H1 (cell line): ENCODE data around the gene KAT5. TPM values are rescaled to one million over a fixed set of nuclear protein-coding genes. Genes with fewer than 3 reads are reported as not detected.

Experiments used
- CTCF ChIA-PET: fragments of 300-600 bp; sonication (Branson Sonifier 250); formaldehyde crosslinking; loops from one replicate; lab custom pipeline; 2021; ENCODE audit not compliant: partially characterized antibody; lab: Charles Lee
- POLR2A ChIA-PET: fragments of 300-600 bp; sonication (Branson Sonifier 250); formaldehyde crosslinking; loops from one replicate; lab custom pipeline; 2021; ENCODE audit warnings: inconsistent platforms; ENCODE audit not compliant: partially characterized antibody; lab: Charles Lee
- DNase-seq, 2 experiments: peaks; one replicate each; pipeline versions ENCODE4 v3.0.0 to v3.0.0-alpha.2; 2010 to 2022; ENCODE audit warnings: low spot score in 2 of 2, low read depth in 1 of 2, mixed read lengths in 1 of 2
- FAIRE-seq: peaks from 2 replicates; lab custom pipeline; 2011; peaks lifted over from hg19 to GRCh38; lab: Jason Lieb, UNC
- H2AFZ ChIP-seq: 2 replicates; pipeline ENCODE4 v1.8.1; 2012; ENCODE audit warnings: low read length, inconsistent platforms
- H2AK5ac ChIP-seq: 2 replicates; pipeline ENCODE4 v1.6.1; 2013; ENCODE audit warnings: low read depth, low read length
- H2BK120ac ChIP-seq: replicated peaks from 2 replicates; pipeline ENCODE3; 2013; ENCODE audit warnings: low read depth, low read length, inconsistent platforms
- H2BK12ac ChIP-seq: 2 replicates; pipeline ENCODE4 v1.6.1; 2013; ENCODE audit warnings: low read depth, low read length
- H2BK15ac ChIP-seq: 2 replicates; pipeline ENCODE4 v1.6.1; 2013; ENCODE audit warnings: low read length
- H2BK20ac ChIP-seq: 2 replicates; pipeline ENCODE4 v1.6.1; 2013; ENCODE audit warnings: low read length
- H2BK5ac ChIP-seq: 2 replicates; pipeline ENCODE4 v1.6.1; 2013; ENCODE audit warnings: low read depth, low read length
- H3K14ac ChIP-seq: 2 replicates; pipeline ENCODE4 v1.6.1; 2013; ENCODE audit warnings: inconsistent platforms; ENCODE audit not compliant: insufficient read length
- H3K18ac ChIP-seq: 2 replicates; pipeline ENCODE4 v1.6.1; 2013; ENCODE audit warnings: low read length; ENCODE audit errors: extremely low read depth
- H3K23ac ChIP-seq: 2 replicates; pipeline ENCODE4 v1.6.1; 2013; ENCODE audit warnings: inconsistent platforms; ENCODE audit not compliant: insufficient read length
- H3K23me2 ChIP-seq: 2 replicates; pipeline ENCODE4 v1.6.1; 2013; ENCODE audit warnings: low read depth, low read length
- H3K27ac ChIP-seq: 2 replicates; pipeline ENCODE4 v1.6.1; 2011; ENCODE audit warnings: low read depth, low read length, inconsistent platforms
- H3K27me3 ChIP-seq, 4 experiments: replicated peaks in 1 of 4; 1 replicate in 1 of 4; 2 replicates in 3 of 4; pipeline versions ENCODE4 v1.6.1 to v1.8.1; 2011 to 2013; ENCODE audit warnings: low read length in 3 of 4, mild to moderate bottlenecking in 3 of 4, inconsistent platforms in 2 of 4, mixed read lengths in 2 of 4, moderate library complexity in 1 of 4; ENCODE audit not compliant: control insufficient read depth in 3 of 4, insufficient read depth in 3 of 4; ENCODE audit errors: extremely low read depth in 1 of 4
- H3K36me3 ChIP-seq, 4 experiments: 2 replicates each; pipeline versions ENCODE4 v1.6.1 to v1.8.1; 2011 to 2013; ENCODE audit warnings: mild to moderate bottlenecking in 4 of 4, low read length in 3 of 4, moderate library complexity in 2 of 4, control low read depth in 1 of 4, inconsistent platforms in 1 of 4; ENCODE audit not compliant: insufficient read depth in 4 of 4, control insufficient read depth in 2 of 4
- H3K4ac ChIP-seq: replicated peaks from 2 replicates; pipeline ENCODE3; 2013; ENCODE audit warnings: low read length, low read depth, mixed read lengths, inconsistent platforms; ENCODE audit not compliant: insufficient read length
- H3K4me1 ChIP-seq, 4 experiments: replicated peaks in 1 of 4; 1 replicate in 1 of 4; 2 replicates in 3 of 4; pipeline versions ENCODE4 v1.6.1 to v1.8.1; 2011 to 2013; ENCODE audit warnings: low read length in 3 of 4, inconsistent platforms in 2 of 4, mixed read lengths in 1 of 4; ENCODE audit not compliant: insufficient read depth in 4 of 4, control insufficient read depth in 3 of 4
- H3K4me2 ChIP-seq, 2 experiments: 2 replicates each; pipeline versions ENCODE4 v1.6.1 to v1.8.1; 2011 to 2013; ENCODE audit warnings: low read depth in 2 of 2, low read length in 2 of 2, control low read depth in 1 of 2, inconsistent platforms in 1 of 2, mild to moderate bottlenecking in 1 of 2; ENCODE audit not compliant: insufficient read depth in 1 of 2
- H3K4me3 ChIP-seq, 4 experiments: fragments of 200-600, 300-600 bp in 1 of 4; sonication (generic), shearing (Covaris generic), sonication (Bioruptor Twin) in 1 of 4; 2 replicates each; pipeline versions ENCODE4 v1.5.1 to v1.8.1; 2011 to 2016; ENCODE audit warnings: low read length in 4 of 4, low read depth in 3 of 4, control low read depth in 2 of 4, inconsistent platforms in 2 of 4, mild to moderate bottlenecking in 2 of 4, mixed read lengths in 1 of 4, moderate library complexity in 1 of 4; ENCODE audit not compliant: insufficient read depth in 2 of 4; ENCODE audit errors: extremely low read depth in 1 of 4
- H3K56ac ChIP-seq: replicated peaks from 2 replicates; pipeline ENCODE3; 2013; ENCODE audit warnings: low read depth, mild to moderate bottlenecking, mixed read lengths, low read length, inconsistent platforms; ENCODE audit not compliant: insufficient read length
- H3K79me1 ChIP-seq: 2 replicates; pipeline ENCODE4 v1.6.1; 2013; ENCODE audit warnings: low read depth, low read length, control low read depth
- H3K79me2 ChIP-seq, 2 experiments: 2 replicates each; pipeline versions ENCODE4 v1.6.1 to v1.8.1; 2012 to 2013; ENCODE audit warnings: low read length in 2 of 2, mild to moderate bottlenecking in 2 of 2, inconsistent platforms in 1 of 2; ENCODE audit not compliant: insufficient read depth in 2 of 2, control insufficient read depth in 1 of 2
- H3K9ac ChIP-seq, 4 experiments: replicated peaks in 1 of 4; 1 replicate in 1 of 4; 2 replicates in 3 of 4; pipeline versions ENCODE4 v1.6.1 to v1.8.1; 2011 to 2013; ENCODE audit warnings: low read depth in 3 of 4, low read length in 3 of 4, control low read depth in 2 of 4, mild to moderate bottlenecking in 2 of 4, moderate library complexity in 2 of 4, inconsistent platforms in 1 of 4; ENCODE audit errors: extremely low read depth in 1 of 4
- H3K9me3 ChIP-seq, 2 experiments: 2 replicates each; pipeline versions ENCODE4 v1.6.1 to v1.8.1; 2012 to 2013; ENCODE audit warnings: mild to moderate bottlenecking in 2 of 2, moderate library complexity in 2 of 2, control low read depth in 1 of 2, inconsistent platforms in 1 of 2, low read depth in 1 of 2, low read length in 1 of 2, mixed read lengths in 1 of 2; ENCODE audit not compliant: insufficient read depth in 2 of 2
- H4K20me1 ChIP-seq, 2 experiments: replicated peaks in 1 of 2; 2 replicates each; pipeline versions ENCODE3 to v1.8.1; 2011 to 2013; ENCODE audit warnings: inconsistent platforms in 2 of 2, low read length in 2 of 2, mild to moderate bottlenecking in 1 of 2; ENCODE audit not compliant: insufficient read depth in 2 of 2, control insufficient read depth in 1 of 2
- H4K5ac ChIP-seq: 2 replicates; pipeline ENCODE4 v1.6.1; 2013; ENCODE audit warnings: low read length, low read depth, mixed read lengths, inconsistent platforms; ENCODE audit not compliant: insufficient read length
- H4K8ac ChIP-seq: 2 replicates; pipeline ENCODE4 v1.8.0; 2013; ENCODE audit warnings: mild to moderate bottlenecking, moderate library complexity, low read length, inconsistent platforms; ENCODE audit not compliant: insufficient read depth; ENCODE audit errors: extremely low read depth
- H4K91ac ChIP-seq: replicated peaks from 2 replicates; pipeline ENCODE3; 2013; ENCODE audit warnings: low read length, mixed read lengths, inconsistent platforms; ENCODE audit not compliant: insufficient read length
- EGR1 ChIP-seq: IDR thresholded peaks from 2 replicates; pipeline ENCODE4 v1.6.1; 2011; ENCODE audit warnings: low read depth, low read length, borderline replicate concordance
- JUND ChIP-seq: IDR thresholded peaks from 2 replicates; pipeline ENCODE4 v1.6.1; 2011; ENCODE audit warnings: mild to moderate bottlenecking, improper control_type of control experiment, low read length
- WGBS, 2 experiments: shearing (Covaris generic) in 1 of 2; methylation state at CpG; one replicate each; pipeline versions ENCODE4 v1.1.6 to v1.1.7; 2013 to 2015; ENCODE audit warnings: low lambda C conversion rate in 2 of 2, mixed read lengths in 2 of 2, inconsistent platforms in 1 of 2, low coverage in 1 of 2, missing lambda C conversion rate in 1 of 2; ENCODE audit not compliant: insufficient replicate concordance in 2 of 2, insufficient coverage in 1 of 2, insufficient read length in 1 of 2; ENCODE audit errors: extremely low coverage in 1 of 2, missing lambda C conversion rate in 1 of 2; 5-methylcytosine and 5-hydroxymethylcytosine counted together
- polyA plus RNA-seq, 7 experiments: library from polyadenylated mRNA; depleted of rRNA in 3 of 7; stranded (reverse) in 5 of 7; unstranded in 2 of 7; fragments of >200 nt in 5 of 7; fragments of 200-250 nt in 2 of 7; gene quantifications; 1 replicate in 5 of 7; 2 replicates in 1 of 7; 4 replicates in 1 of 7; pipeline versions ENCODE4 v1.2.1 to v1.2.3, GENCODE V29; 2011 to 2013; ENCODE audit warnings: missing spikeins in 2 of 7, mixed read lengths in 2 of 7
- total RNA-seq: library from RNA; stranded (reverse); fragmentation: NEBNext Ultra II Directional; extraction: Animal tissue kit (Norgen Biotek cat#: 25700); gene quantifications from 2 replicates; pipeline ENCODE4 v1.2.1, GENCODE V29; 2021
- TF ChIP-seq, protein P1 (sequence below): IDR thresholded peaks from 2 replicates; pipeline ENCODE4 v1.6.1; 2011; ENCODE audit warnings: low read length, improper control_type of control experiment

The KAT5 gene
- total and polyA plus RNA-seq, 2 of the 8 experiments (the other 6 are each of a cell fraction or from before 2014, with no cell fraction given) = 26.7 to 37.4 TPM

DNA sequence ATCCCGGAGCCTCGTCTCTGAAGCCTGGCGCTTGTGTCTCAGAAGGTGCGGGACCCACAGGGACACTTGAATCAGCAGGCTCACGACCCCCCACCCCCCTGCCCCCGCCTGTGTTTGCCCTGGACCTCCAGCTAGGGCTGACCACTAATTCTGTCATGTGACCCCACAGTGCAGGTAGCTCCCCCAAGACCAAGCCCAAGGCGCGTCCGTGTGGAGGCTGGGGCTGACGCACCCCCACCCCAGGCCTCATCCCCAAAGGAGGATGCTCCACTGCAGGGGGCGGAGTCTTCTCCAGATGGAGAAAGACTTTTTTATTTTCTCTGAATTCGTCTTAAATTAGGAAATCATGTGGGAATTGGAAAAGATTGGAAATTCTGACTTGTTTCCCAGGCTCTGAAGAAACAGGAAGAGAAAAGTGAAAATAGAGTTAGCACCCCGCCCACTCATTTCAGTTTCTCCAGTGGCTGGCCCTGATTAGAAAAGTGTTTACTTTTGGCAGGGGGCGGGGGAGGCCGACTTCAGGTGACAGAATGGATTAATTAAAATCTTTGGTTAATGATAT is 48.3 kb upstream of the KAT5 start:
- peak overlapping the region in 3 of 4 experiments; percentile 52 to 72 (median 62); a peak in 4 of 7 replicates for H3K9ac ChIP-seq
- no peak overlapping the region for H4K91ac ChIP-seq
- H3K27ac ChIP-seq = peak overlapping the region; percentile 71
- ChIA-PET CTCF (interaction anchor here (0.8 to 2.7 kb wide), 9 partner anchors 10 to 345 kb away, joined by 3 to 10 read pairs (median 3); partner anchors contain the start of gene FIBP), POLR2A (interaction anchor here (0.6 to 8.9 kb wide), 13 partner anchors 10 to 435 kb away, joined by 3 to 58 read pairs (median 4); partner anchors contain the start of genes KAT5 and MUS81)
- no peaks in the 10 kb centered on the region for H4K20me1 ChIP-seq
- H2BK20ac ChIP-seq = no peak overlapping the region
- peaks cover 6 to 18% (median 14%) of the 10 kb centered on the region in 4 experiments; a peak in 7 of 8 replicates for H3K36me3 ChIP-seq
- H2AFZ ChIP-seq = peak overlapping the region; percentile 70
- no peak overlapping the region for H3K56ac ChIP-seq
- H4K5ac ChIP-seq = peak overlapping the region; percentile 8
- no peak overlapping the region for H2BK15ac ChIP-seq
- peaks cover 11% of the 10 kb centered on the region; the same call in 1 of the 2 replicates for H3K23me2 ChIP-seq
- H2BK12ac ChIP-seq = no peak overlapping the region
- H2BK120ac ChIP-seq = no peak overlapping the region
- peaks cover 0 to 5% (median 2%) of the 10 kb centered on the region in 4 experiments; a peak in 4 of 7 replicates for H3K4me1 ChIP-seq
- H3K4me3 ChIP-seq = peak overlapping the region; percentile 81 to 86 (median 84)
- H3K23ac ChIP-seq = no peak overlapping the region
- H3K4me2 ChIP-seq = peak overlapping the region; percentile 68 to 88
- H4K8ac ChIP-seq = no peak overlapping the region
- no peak for FAIRE-seq
- no peak overlapping the region for H3K18ac ChIP-seq
- DNase-seq = no peak
- H3K9me3 ChIP-seq = no peaks in the 10 kb centered on the region
- no peak overlapping the region for H3K14ac ChIP-seq
- no peaks in the 10 kb centered on the region for H3K27me3 ChIP-seq
- H3K79me2 ChIP-seq = peaks cover 0 to 15% of the 10 kb centered on the region in 2 experiments; a peak in 1 of 4 replicates
- no peak overlapping the region for H2AK5ac ChIP-seq
- peak overlapping the region; percentile 83; the same call in 1 of the 2 replicates for H2BK5ac ChIP-seq
- peaks cover 3% of the 10 kb centered on the region; the same call in 1 of the 2 replicates for H3K79me1 ChIP-seq
- no peak overlapping the region for H3K4ac ChIP-seq
- WGBS, 2 experiments = 16% methylated on average over 13 of the region's 15 CpGs; no CpG with 5 or more reads in 1 of the 2 experiments
- TF ChIP-seq, protein P1, sequence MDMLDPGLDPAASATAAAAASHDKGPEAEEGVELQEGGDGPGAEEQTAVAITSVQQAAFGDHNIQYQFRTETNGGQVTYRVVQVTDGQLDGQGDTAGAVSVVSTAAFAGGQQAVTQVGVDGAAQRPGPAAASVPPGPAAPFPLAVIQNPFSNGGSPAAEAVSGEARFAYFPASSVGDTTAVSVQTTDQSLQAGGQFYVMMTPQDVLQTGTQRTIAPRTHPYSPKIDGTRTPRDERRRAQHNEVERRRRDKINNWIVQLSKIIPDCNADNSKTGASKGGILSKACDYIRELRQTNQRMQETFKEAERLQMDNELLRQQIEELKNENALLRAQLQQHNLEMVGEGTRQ = peak; percentile 5; the same call in 1 of the 2 replicates
- 0 out of 2 replicates have a peak, but pooled peaks have one; percentile 3 for TF ChIP-seq EGR1
- no peak for TF ChIP-seq JUND
